ENCODE data around the gene ELP4.

The ELP4 gene

DNA sequence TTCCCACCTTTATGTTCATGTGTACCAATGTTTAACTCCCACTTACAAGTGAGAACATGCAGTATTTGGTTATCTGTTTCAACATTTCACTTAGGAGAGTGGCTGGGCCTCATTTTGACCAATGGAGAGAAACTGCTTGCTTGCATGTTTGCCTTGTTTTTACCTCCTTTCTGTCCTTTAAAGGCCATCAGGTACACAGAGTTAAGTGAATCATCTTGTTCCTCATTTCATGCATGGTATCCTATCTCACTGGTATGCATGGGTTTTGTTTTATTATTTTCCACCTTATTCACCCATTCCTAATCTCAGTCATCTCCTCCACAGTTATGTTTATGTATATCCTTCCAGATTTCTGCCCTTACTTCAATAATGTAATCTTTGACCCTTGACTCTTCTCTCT, 101.0 kb downstream of the ELP4 start:
- no peaks in the 10 kb centered on the region for H3K36me3 ChIP-seq (ENCODE audit: insufficient read depth, low read length)
- no peak overlapping the region for H3K4me3 ChIP-seq (ENCODE audit: low read depth in 1 of 2, low read length in 2 of 2)
- no peaks in the 10 kb centered on the region for H3K4me1 ChIP-seq (ENCODE audit: insufficient read depth, low read length)
- H3K27ac ChIP-seq (ENCODE audit: low read depth, low read length): no peak overlapping the region
- no peaks in the 10 kb centered on the region for H3K9me3 ChIP-seq (ENCODE audit: low read length)
- no peak overlapping the region for H3K9ac ChIP-seq (ENCODE audit: low read length)
- no peaks in the 10 kb centered on the region for H3K27me3 ChIP-seq (ENCODE audit: control insufficient read depth in 1 of 2, insufficient read depth in 2 of 2, low read length in 2 of 2)

DNA sequence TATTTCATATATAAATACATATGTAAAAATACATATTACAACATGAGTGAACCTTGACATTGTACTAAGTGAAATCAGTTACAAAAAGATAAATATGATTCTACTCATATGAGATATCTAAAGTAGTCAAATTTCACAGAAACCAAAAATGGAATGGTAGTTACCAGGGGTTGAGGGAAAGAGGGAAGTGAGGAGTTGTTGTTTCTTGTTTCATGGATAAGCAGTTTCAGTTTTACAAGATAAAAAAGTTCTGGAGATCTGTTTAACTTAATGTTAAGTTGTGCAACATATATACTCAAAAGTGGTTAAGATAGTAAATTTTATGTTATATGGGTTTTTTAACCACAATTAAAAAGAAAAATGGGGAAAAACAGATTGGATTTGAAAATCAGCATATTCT, 107.7 kb downstream of the ELP4 start:
- Histone ChIP-seq H3K4me1 (ENCODE audit: insufficient read depth, low read length) (no peaks in the 10 kb centered on the region), H3K9ac (ENCODE audit: low read length) (no peak overlapping the region), H3K4me3 (ENCODE audit: low read depth in 1 of 2, low read length in 2 of 2) (no peak overlapping the region), H3K27me3 (ENCODE audit: control insufficient read depth in 1 of 2, insufficient read depth in 2 of 2, low read length in 2 of 2) (no peaks in the 10 kb centered on the region), H3K9me3 (ENCODE audit: low read length) (no peaks in the 10 kb centered on the region), H3K27ac (ENCODE audit: low read depth, low read length) (no peak overlapping the region), H3K36me3 (ENCODE audit: insufficient read depth, low read length) (no peaks in the 10 kb centered on the region)

- Histone ChIP-seq H3K4me1 (ENCODE audit: insufficient read depth, low read length) (no peaks in the 10 kb centered on the region), H3K36me3 (ENCODE audit: insufficient read depth, low read length) (no peaks in the 10 kb centered on the region), H3K9ac (ENCODE audit: low read length) (no peak overlapping the region), H3K27me3 (ENCODE audit: control insufficient read depth in 1 of 2, insufficient read depth in 2 of 2, low read length in 2 of 2) (no peaks in the 10 kb centered on the region), H3K27ac (ENCODE audit: low read depth, low read length) (no peak overlapping the region), H3K4me3 (ENCODE audit: low read depth in 1 of 2, low read length in 2 of 2) (no peak overlapping the region), H3K9me3 (ENCODE audit: low read length) (no peaks in the 10 kb centered on the region)
Measured at GRCh38 chr11:31619980-31620379, 110.4 kb downstream of the ELP4 start.

DNA sequence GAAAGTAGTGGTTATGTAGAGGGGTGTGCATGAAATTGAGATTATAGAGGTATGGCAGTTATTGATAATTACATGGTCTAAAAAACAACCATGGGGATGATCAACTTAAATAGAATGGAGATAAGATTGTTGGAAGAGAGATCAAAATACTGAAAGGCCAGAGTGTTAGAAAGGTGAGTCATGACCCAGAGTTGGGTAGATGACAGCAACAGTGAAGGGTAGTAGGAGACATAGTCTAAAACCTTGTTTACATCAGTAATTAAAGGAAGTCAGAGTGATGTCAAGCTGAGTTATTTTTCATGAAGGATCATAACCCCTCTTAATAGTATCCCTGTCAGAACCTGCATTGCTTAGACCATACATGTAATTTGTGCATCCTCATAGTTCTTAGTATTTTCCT, 110.9 kb downstream of the ELP4 start:
- Histone ChIP-seq H3K4me1 (ENCODE audit: insufficient read depth, low read length) (no peaks in the 10 kb centered on the region), H3K9ac (ENCODE audit: low read length) (no peak overlapping the region), H3K9me3 (ENCODE audit: low read length) (no peaks in the 10 kb centered on the region), H3K4me3 (ENCODE audit: low read depth in 1 of 2, low read length in 2 of 2) (no peak overlapping the region), H3K27ac (ENCODE audit: low read depth, low read length) (no peak overlapping the region), H3K27me3 (ENCODE audit: control insufficient read depth in 1 of 2, insufficient read depth in 2 of 2, low read length in 2 of 2) (no peaks in the 10 kb centered on the region), H3K36me3 (ENCODE audit: insufficient read depth, low read length) (no peaks in the 10 kb centered on the region)

DNA sequence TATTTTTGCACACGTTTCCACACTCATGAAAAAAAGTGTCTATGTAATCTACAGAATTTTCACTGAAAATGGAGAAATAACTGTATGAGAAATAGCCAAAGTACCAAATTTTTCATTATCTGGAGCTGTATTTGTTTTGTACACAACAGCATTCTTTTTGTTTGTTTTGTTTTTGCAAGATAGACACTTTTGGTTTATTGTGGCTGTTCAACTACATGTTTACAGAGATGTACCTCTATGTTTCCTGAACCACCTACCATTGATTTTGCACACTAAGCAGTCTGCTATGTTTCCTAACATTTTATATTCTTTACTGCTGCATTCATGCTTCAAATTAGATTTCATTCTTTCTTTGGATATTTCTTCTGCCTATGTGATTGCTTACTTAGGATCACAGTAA, 116.3 kb downstream of the ELP4 start:
- Histone ChIP-seq H3K9me3 (ENCODE audit: low read length) (no peaks in the 10 kb centered on the region), H3K4me3 (ENCODE audit: low read depth in 1 of 2, low read length in 2 of 2) (no peak overlapping the region), H3K4me1 (ENCODE audit: insufficient read depth, low read length) (no peaks in the 10 kb centered on the region), H3K36me3 (ENCODE audit: insufficient read depth, low read length) (no peaks in the 10 kb centered on the region), H3K27me3 (ENCODE audit: control insufficient read depth in 1 of 2, insufficient read depth in 2 of 2, low read length in 2 of 2) (no peaks in the 10 kb centered on the region), H3K9ac (ENCODE audit: low read length) (no peak overlapping the region), H3K27ac (ENCODE audit: low read depth, low read length) (no peak overlapping the region)

GRCh38 chr11:31628111-31628510, 118.5 kb downstream of the ELP4 start:
- Histone ChIP-seq H3K9me3 (ENCODE audit: low read length) (no peaks in the 10 kb centered on the region), H3K4me1 (ENCODE audit: insufficient read depth, low read length) (no peaks in the 10 kb centered on the region), H3K9ac (ENCODE audit: low read length) (no peak overlapping the region), H3K27me3 (ENCODE audit: control insufficient read depth in 1 of 2, insufficient read depth in 2 of 2, low read length in 2 of 2) (no peaks in the 10 kb centered on the region), H3K36me3 (ENCODE audit: insufficient read depth, low read length) (no peaks in the 10 kb centered on the region), H3K27ac (ENCODE audit: low read depth, low read length) (no peak overlapping the region), H3K4me3 (ENCODE audit: low read depth in 1 of 2, low read length in 2 of 2) (no peak overlapping the region)

DNA sequence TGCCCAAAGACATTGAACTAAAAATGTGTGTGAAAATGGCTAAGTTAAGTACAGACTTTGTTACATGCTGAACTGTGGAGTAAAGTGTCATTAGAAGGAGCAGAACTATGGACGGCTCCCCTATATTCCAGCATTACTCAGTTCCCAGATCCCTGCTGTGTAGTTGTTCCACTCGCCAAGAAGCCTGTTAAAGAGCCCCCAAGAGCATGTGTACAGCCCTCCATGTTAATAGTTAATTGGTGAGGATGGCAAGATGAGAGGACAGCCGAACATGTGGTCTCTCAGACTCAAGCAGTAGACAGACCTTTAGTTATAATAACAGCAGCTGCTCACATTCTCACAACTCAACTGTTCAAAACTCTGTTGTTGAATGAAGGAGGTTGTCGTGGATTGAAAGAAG, 127.4 kb downstream of the ELP4 start:
- no peaks in the 10 kb centered on the region for H3K9me3 ChIP-seq (ENCODE audit: low read length)
- H3K4me1 ChIP-seq (ENCODE audit: insufficient read depth, low read length): no peaks in the 10 kb centered on the region
- H3K4me3 ChIP-seq (ENCODE audit: low read depth in 1 of 2, low read length in 2 of 2): no peak overlapping the region
- no peak overlapping the region for H3K9ac ChIP-seq (ENCODE audit: low read length)
- H3K36me3 ChIP-seq (ENCODE audit: insufficient read depth, low read length): no peaks in the 10 kb centered on the region
- no peak overlapping the region for H3K27ac ChIP-seq (ENCODE audit: low read depth, low read length)
- no peaks in the 10 kb centered on the region for H3K27me3 ChIP-seq (ENCODE audit: control insufficient read depth in 1 of 2, insufficient read depth in 2 of 2, low read length in 2 of 2)

- Histone ChIP-seq H3K4me1 (ENCODE audit: insufficient read depth, low read length) (peaks cover 11% of the 10 kb centered on the region), H3K9me3 (ENCODE audit: low read length) (no peaks in the 10 kb centered on the region), H3K4me3 (ENCODE audit: low read depth in 1 of 2, low read length in 2 of 2) (no peak overlapping the region), H3K27ac (ENCODE audit: low read depth, low read length) (no peak overlapping the region), H3K9ac (ENCODE audit: low read length) (no peak overlapping the region), H3K27me3 (ENCODE audit: control insufficient read depth in 1 of 2, insufficient read depth in 2 of 2, low read length in 2 of 2) (no peaks in the 10 kb centered on the region), H3K36me3 (ENCODE audit: insufficient read depth, low read length) (no peaks in the 10 kb centered on the region)
Measured at GRCh38 chr11:31640611-31641010, 131.0 kb downstream of the ELP4 start.

DNA sequence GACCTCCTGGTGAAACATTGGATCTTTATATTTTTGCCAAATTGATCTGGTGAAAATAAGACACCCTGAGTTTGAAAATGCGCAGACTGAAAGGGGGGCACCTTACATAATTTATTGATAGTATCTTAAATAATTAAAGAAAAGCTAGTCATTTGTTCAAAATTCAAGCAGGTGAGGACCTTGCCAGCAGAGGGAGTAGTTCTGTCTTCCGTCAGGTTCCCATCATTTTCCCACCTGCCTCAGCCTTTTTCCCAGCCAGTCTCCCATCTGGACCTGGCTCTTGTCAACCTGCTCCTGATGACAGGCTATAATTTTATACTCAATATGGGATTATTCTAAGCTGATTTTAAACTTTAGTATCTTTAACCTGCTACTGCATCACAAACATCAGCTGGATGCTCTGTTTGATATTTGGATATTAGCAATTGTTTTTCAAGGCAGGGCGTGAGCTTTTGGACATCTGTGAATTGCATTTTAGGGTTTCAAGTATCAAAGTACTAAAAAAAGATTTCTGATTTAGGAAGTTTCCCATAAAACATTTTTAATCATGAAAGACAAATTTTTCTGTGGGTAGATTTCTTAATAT, 132.0 kb downstream of the ELP4 start:
- peaks cover 15% of the 10 kb centered on the region for H3K4me1 ChIP-seq (ENCODE audit: insufficient read depth, low read length)
- H3K9me3 ChIP-seq (ENCODE audit: low read length): no peaks in the 10 kb centered on the region
- no peak overlapping the region for H3K9ac ChIP-seq (ENCODE audit: low read length)
- no peak overlapping the region for H3K27ac ChIP-seq (ENCODE audit: low read depth, low read length)
- H3K27me3 ChIP-seq (ENCODE audit: control insufficient read depth in 1 of 2, insufficient read depth in 2 of 2, low read length in 2 of 2): no peaks in the 10 kb centered on the region
- no peaks in the 10 kb centered on the region for H3K36me3 ChIP-seq (ENCODE audit: insufficient read depth, low read length)
- H3K4me3 ChIP-seq (ENCODE audit: low read depth in 1 of 2, low read length in 2 of 2): no peak overlapping the region

DNA sequence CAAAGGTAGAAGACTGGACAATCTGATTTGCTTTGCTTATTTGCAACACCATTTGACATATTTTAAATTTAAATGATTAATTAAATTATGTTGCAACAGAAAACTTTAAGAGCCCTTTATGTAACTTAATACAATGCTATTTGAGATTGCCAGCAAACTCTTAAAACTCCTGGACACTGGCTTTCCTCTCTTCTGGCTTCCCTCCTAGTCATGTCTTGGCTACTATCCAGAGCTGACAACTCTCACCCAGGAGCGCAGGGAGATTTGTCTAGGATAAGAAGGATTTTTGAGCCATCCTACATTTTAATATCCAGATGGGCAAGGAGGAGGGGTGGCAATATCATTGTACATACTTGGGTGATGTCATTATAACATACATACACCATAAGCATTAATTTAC, 134.3 kb downstream of the ELP4 start:
- Histone ChIP-seq H3K27ac (ENCODE audit: low read depth, low read length) (no peak overlapping the region), H3K36me3 (ENCODE audit: insufficient read depth, low read length) (no peaks in the 10 kb centered on the region), H3K4me1 (ENCODE audit: insufficient read depth, low read length) (peaks cover 15% of the 10 kb centered on the region), H3K4me3 (ENCODE audit: low read depth in 1 of 2, low read length in 2 of 2) (no peak overlapping the region), H3K9ac (ENCODE audit: low read length) (no peak overlapping the region), H3K27me3 (ENCODE audit: control insufficient read depth in 1 of 2, insufficient read depth in 2 of 2, low read length in 2 of 2) (no peaks in the 10 kb centered on the region), H3K9me3 (ENCODE audit: low read length) (no peaks in the 10 kb centered on the region)

DNA sequence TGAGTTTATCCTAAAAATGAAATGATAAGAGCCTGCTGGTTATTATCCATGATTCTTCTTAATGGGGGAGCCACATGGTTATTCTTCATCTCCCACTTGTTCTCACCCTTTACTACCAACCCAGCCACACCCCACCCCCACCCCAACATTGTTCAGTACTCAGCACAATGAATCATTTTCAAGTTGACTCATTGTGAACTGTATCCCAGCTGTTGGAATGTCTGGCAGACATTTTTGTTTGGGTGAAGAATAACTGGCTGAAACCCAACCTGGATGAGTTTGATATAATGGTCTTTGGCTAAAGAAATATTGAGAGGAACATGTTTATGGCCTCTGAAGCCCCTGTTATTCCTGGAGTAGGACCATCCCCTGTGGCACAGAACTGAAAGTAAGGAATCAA, 136.2 kb downstream of the ELP4 start:
- Histone ChIP-seq H3K27ac (ENCODE audit: low read depth, low read length) (no peak overlapping the region), H3K9me3 (ENCODE audit: low read length) (no peaks in the 10 kb centered on the region), H3K27me3 (ENCODE audit: control insufficient read depth in 1 of 2, insufficient read depth in 2 of 2, low read length in 2 of 2) (no peaks in the 10 kb centered on the region), H3K9ac (ENCODE audit: low read length) (no peak overlapping the region), H3K4me3 (ENCODE audit: low read depth in 1 of 2, low read length in 2 of 2) (no peak overlapping the region), H3K36me3 (ENCODE audit: insufficient read depth, low read length) (no peaks in the 10 kb centered on the region), H3K4me1 (ENCODE audit: insufficient read depth, low read length) (peaks cover 15% of the 10 kb centered on the region)

DNA sequence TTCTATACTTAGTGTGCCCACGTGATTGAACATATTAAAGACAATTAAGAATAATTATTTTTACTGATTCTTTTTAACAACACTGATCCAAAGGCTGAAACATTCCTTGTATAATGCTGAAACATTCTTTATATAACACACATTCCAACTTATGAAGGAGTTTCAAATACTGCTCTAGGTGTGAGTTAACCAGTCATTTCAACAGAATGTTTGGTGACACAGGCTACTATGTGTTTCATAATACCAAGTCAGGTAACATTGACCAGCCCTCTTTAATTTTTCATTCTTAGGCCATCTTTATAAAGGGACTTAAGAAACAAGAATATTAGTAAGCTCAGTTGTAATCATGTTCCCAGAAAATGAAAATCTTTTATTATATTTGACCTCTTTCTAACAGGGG, 136.6 kb downstream of the ELP4 start:
- H3K36me3 ChIP-seq (ENCODE audit: insufficient read depth, low read length): no peaks in the 10 kb centered on the region

More for the DNA sequence above, 136.6 kb downstream of the ELP4 start:
- no peaks in the 10 kb centered on the region for H3K27me3 ChIP-seq (ENCODE audit: control insufficient read depth in 1 of 2, insufficient read depth in 2 of 2, low read length in 2 of 2)
- no peaks in the 10 kb centered on the region for H3K9me3 ChIP-seq (ENCODE audit: low read length)
- no peak overlapping the region for H3K27ac ChIP-seq (ENCODE audit: low read depth, low read length)
- no peak overlapping the region for H3K4me3 ChIP-seq (ENCODE audit: low read depth in 1 of 2, low read length in 2 of 2)
- H3K4me1 ChIP-seq (ENCODE audit: insufficient read depth, low read length): peaks cover 15% of the 10 kb centered on the region
- no peak overlapping the region for H3K9ac ChIP-seq (ENCODE audit: low read length)
